ENCODE results near the gene KDM2A.

GRCh38 chr11:67281552-67282150 is 162.6 kb downstream of the KDM2A start:
- TF ChIP-seq, protein P1, sequence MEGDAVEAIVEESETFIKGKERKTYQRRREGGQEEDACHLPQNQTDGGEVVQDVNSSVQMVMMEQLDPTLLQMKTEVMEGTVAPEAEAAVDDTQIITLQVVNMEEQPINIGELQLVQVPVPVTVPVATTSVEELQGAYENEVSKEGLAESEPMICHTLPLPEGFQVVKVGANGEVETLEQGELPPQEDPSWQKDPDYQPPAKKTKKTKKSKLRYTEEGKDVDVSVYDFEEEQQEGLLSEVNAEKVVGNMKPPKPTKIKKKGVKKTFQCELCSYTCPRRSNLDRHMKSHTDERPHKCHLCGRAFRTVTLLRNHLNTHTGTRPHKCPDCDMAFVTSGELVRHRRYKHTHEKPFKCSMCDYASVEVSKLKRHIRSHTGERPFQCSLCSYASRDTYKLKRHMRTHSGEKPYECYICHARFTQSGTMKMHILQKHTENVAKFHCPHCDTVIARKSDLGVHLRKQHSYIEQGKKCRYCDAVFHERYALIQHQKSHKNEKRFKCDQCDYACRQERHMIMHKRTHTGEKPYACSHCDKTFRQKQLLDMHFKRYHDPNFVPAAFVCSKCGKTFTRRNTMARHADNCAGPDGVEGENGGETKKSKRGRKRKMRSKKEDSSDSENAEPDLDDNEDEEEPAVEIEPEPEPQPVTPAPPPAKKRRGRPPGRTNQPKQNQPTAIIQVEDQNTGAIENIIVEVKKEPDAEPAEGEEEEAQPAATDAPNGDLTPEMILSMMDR (conservative IDR thresholded peaks at IDR 0.05; ENCODE audit: low read depth, low read length): no peak
- no peak for TF ChIP-seq EZH2 (IDR thresholded peaks at IDR 0.05; ENCODE audit: low read length, unreplicated experiment)
- no peak for TF ChIP-seq EZH2phosphoT487 (IDR thresholded peaks at IDR 0.05; ENCODE audit: borderline replicate concordance, low read length)
